ENCODE results near the gene TARS2. TPM values are rescaled to one million over a fixed set of nuclear protein-coding genes. Genes with fewer than 3 reads are reported as not detected.

Gene TARS2
- total and polyA plus RNA-seq, 2 of the 13 experiments (the other 11 are each of a cell fraction or from before 2014, with no cell fraction given): 21.3 to 22.8 TPM

DNA sequence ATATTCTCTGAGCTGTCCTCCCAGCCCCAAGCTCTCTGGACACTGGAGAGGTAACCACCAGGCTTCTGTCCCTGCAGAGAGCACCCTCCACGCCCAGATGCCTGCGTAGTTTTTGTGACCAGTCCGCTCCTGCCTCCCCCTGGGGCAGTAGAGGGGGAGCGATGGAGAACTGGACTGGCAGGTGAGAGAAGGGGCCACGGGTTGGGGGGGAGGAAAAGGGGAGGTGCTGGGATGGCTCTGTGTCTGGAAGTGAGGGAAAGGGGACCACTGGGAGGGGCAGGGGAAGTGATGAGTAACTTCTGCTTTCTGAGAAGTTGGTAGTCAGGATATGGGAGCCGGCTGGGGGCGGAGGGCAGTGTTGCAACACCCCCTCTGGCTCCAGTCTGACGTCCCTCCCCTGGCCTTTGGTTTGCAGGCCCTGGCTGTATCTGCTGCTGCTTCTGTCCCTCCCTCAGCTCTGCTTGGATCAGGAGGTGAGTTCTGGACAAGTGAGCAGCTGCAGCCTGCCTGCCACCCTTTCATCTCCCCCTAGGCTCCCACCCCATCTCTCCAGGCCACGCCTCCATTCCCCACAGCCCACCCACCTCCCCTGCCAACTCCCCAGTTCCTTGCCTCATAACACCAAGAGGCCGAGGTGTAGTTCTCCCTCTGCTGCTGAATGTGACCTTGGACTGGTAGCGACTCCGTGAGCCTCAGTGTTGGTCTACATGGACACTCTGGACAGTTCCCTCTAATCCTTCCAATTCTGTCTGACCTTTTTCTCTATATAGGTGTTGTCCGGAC is 65.1 kb downstream of the TARS2 start (continued):
- TF ChIP-seq, protein P1, sequence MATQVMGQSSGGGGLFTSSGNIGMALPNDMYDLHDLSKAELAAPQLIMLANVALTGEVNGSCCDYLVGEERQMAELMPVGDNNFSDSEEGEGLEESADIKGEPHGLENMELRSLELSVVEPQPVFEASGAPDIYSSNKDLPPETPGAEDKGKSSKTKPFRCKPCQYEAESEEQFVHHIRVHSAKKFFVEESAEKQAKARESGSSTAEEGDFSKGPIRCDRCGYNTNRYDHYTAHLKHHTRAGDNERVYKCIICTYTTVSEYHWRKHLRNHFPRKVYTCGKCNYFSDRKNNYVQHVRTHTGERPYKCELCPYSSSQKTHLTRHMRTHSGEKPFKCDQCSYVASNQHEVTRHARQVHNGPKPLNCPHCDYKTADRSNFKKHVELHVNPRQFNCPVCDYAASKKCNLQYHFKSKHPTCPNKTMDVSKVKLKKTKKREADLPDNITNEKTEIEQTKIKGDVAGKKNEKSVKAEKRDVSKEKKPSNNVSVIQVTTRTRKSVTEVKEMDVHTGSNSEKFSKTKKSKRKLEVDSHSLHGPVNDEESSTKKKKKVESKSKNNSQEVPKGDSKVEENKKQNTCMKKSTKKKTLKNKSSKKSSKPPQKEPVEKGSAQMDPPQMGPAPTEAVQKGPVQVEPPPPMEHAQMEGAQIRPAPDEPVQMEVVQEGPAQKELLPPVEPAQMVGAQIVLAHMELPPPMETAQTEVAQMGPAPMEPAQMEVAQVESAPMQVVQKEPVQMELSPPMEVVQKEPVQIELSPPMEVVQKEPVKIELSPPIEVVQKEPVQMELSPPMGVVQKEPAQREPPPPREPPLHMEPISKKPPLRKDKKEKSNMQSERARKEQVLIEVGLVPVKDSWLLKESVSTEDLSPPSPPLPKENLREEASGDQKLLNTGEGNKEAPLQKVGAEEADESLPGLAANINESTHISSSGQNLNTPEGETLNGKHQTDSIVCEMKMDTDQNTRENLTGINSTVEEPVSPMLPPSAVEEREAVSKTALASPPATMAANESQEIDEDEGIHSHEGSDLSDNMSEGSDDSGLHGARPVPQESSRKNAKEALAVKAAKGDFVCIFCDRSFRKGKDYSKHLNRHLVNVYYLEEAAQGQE (IDR thresholded peaks at IDR 0.05; ENCODE audit: borderline replicate concordance in 1 of 2, low read depth in 1 of 2, low read length in 2 of 2): no peak; a peak in 3 of 4 replicates
- TF ChIP-seq ZNF768 (CRISPR knock-in tag; IDR thresholded peaks at IDR 0.05) (no peak), TBP (CRISPR knock-in tag; IDR thresholded peaks at IDR 0.05) (no peak), ZNF138 (CRISPR knock-in tag; IDR thresholded peaks at IDR 0.05; ENCODE audit: low read depth) (no peak), ZNF354B (CRISPR knock-in tag; IDR thresholded peaks at IDR 0.05) (no peak), WIZ (CRISPR knock-in tag; IDR thresholded peaks at IDR 0.05) (no peak), KDM6A (CRISPR knock-in tag; IDR thresholded peaks at IDR 0.05; ENCODE audit: low read depth) (no peak), PHF20 (CRISPR knock-in tag; IDR thresholded peaks at IDR 0.05) (no peak), SUZ12 (IDR thresholded peaks at IDR 0.05; ENCODE audit: low read depth, low read length) (no peak), U2AF1 (optimal IDR thresholded peaks at IDR 0.05; ENCODE audit: low read depth, low read length) (no peak), CHD2 (IDR thresholded peaks at IDR 0.05; ENCODE audit: low read depth, low read length) (no peak), AGO1 (IDR thresholded peaks at IDR 0.05; ENCODE audit: low read depth, low read length, poor library complexity, severe bottlenecking) (no peak), ZKSCAN5 (CRISPR knock-in tag; IDR thresholded peaks at IDR 0.05) (peak; percentile 85), CREM (IDR thresholded peaks at IDR 0.05) (peak; percentile 59; the same call in 1 of the 2 replicates), CREM (CRISPR knock-in tag; IDR thresholded peaks at IDR 0.05) (no peak), HIVEP1 (CRISPR knock-in tag; IDR thresholded peaks at IDR 0.05) (no peak), ZBTB7A (CRISPR knock-in tag; IDR thresholded peaks at IDR 0.05) (no peak)
- TF ChIP-seq, protein P2, sequence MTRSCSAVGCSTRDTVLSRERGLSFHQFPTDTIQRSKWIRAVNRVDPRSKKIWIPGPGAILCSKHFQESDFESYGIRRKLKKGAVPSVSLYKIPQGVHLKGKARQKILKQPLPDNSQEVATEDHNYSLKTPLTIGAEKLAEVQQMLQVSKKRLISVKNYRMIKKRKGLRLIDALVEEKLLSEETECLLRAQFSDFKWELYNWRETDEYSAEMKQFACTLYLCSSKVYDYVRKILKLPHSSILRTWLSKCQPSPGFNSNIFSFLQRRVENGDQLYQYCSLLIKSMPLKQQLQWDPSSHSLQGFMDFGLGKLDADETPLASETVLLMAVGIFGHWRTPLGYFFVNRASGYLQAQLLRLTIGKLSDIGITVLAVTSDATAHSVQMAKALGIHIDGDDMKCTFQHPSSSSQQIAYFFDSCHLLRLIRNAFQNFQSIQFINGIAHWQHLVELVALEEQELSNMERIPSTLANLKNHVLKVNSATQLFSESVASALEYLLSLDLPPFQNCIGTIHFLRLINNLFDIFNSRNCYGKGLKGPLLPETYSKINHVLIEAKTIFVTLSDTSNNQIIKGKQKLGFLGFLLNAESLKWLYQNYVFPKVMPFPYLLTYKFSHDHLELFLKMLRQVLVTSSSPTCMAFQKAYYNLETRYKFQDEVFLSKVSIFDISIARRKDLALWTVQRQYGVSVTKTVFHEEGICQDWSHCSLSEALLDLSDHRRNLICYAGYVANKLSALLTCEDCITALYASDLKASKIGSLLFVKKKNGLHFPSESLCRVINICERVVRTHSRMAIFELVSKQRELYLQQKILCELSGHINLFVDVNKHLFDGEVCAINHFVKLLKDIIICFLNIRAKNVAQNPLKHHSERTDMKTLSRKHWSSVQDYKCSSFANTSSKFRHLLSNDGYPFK (CRISPR knock-in tag; IDR thresholded peaks at IDR 0.05; ENCODE audit: borderline replicate concordance): no peak
- TF ChIP-seq, protein P3, sequence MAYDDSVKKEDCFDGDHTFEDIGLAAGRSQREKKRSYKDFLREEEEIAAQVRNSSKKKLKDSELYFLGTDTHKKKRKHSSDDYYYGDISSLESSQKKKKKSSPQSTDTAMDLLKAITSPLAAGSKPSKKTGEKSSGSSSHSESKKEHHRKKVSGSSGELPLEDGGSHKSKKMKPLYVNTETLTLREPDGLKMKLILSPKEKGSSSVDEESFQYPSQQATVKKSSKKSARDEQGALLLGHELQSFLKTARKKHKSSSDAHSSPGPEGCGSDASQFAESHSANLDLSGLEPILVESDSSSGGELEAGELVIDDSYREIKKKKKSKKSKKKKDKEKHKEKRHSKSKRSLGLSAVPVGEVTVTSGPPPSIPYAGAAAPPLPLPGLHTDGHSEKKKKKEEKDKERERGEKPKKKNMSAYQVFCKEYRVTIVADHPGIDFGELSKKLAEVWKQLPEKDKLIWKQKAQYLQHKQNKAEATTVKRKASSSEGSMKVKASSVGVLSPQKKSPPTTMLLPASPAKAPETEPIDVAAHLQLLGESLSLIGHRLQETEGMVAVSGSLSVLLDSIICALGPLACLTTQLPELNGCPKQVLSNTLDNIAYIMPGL (CRISPR knock-in tag; IDR thresholded peaks at IDR 0.05; ENCODE audit: borderline replicate concordance in 1 of 2, low read depth in 1 of 2): peak in 1 of 2 experiments; percentile 41; a peak in 1 of 4 replicates
- TF ChIP-seq, protein P4, sequence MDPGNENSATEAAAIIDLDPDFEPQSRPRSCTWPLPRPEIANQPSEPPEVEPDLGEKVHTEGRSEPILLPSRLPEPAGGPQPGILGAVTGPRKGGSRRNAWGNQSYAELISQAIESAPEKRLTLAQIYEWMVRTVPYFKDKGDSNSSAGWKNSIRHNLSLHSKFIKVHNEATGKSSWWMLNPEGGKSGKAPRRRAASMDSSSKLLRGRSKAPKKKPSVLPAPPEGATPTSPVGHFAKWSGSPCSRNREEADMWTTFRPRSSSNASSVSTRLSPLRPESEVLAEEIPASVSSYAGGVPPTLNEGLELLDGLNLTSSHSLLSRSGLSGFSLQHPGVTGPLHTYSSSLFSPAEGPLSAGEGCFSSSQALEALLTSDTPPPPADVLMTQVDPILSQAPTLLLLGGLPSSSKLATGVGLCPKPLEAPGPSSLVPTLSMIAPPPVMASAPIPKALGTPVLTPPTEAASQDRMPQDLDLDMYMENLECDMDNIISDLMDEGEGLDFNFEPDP (CRISPR knock-in tag; conservative IDR thresholded peaks at IDR 0.05): no peak
